IMR-90 (cell line): ENCODE measurements around the gene PILRA. TPM values are rescaled to one million over a fixed set of nuclear protein-coding genes. Genes with fewer than 3 reads are reported as not detected.
"Not testable (repeated sequence)": the region's sequence is repeated elsewhere in the genome, so short reads cannot be mapped to it uniquely, and the experiment has no call there.

Experiments used
- ATAC-seq: fragments of 200-7000 bp; cut with Tn5 transposase; 2 replicates; pipeline ENCODE4 v1.9.1; 2020; ENCODE audit warnings: low read depth, mild to moderate bottlenecking, moderate library complexity
- BruUV-seq: library from RNA; stranded (reverse); fragments of 400-500 nt; replicated peaks from 2 replicates; lab custom pipeline; 2021; lab: Mats Ljungman, UMichigan
- CTCF ChIA-PET: fragments of 300-600 bp; formaldehyde crosslinking; extraction: SDS; loops from one replicate; lab custom pipeline; 2021; ENCODE audit warnings: antibody characterized with exemption; lab: Yijun Ruan, JAX
- POLR2A ChIA-PET: fragments of 300-600 bp; sonication (Branson Sonifier 250); formaldehyde crosslinking; loops from one replicate; lab custom pipeline; 2022; ENCODE audit warnings: antibody characterized with exemption; ENCODE audit not compliant: unreplicated experiment; lab: Charles Lee
- DNase-seq: peaks from one replicate; pipeline ENCODE4 v3.0.0; 2013
- H2AFZ ChIP-seq: replicated peaks from 2 replicates; pipeline ENCODE3; 2013; ENCODE audit warnings: low read length, mild to moderate bottlenecking; ENCODE audit not compliant: poor library complexity
- H2AK5ac ChIP-seq: 2 replicates; pipeline ENCODE4 v1.6.1; 2013; ENCODE audit warnings: low read depth, low read length, inconsistent platforms
- H2AK9ac ChIP-seq: replicated peaks from 2 replicates; pipeline ENCODE3; 2013; ENCODE audit warnings: mild to moderate bottlenecking, low read depth, low read length, moderate library complexity; ENCODE audit not compliant: poor library complexity
- H2BK120ac ChIP-seq: 2 replicates; pipeline ENCODE4 v1.6.1; 2013; ENCODE audit warnings: low read depth, low read length, inconsistent platforms
- H2BK15ac ChIP-seq: 3 replicates; pipeline ENCODE4 v1.6.1; 2013; ENCODE audit warnings: low read depth, low read length, inconsistent platforms
- H2BK20ac ChIP-seq: 2 replicates; pipeline ENCODE4 v1.6.1; 2013; ENCODE audit warnings: low read depth, mild to moderate bottlenecking, inconsistent platforms, low read length, moderate library complexity
- H2BK5ac ChIP-seq: 2 replicates; pipeline ENCODE4 v1.6.1; 2013; ENCODE audit warnings: mild to moderate bottlenecking, low read depth, low read length, inconsistent platforms; ENCODE audit not compliant: poor library complexity, severe bottlenecking
- H3K14ac ChIP-seq: replicated peaks from 2 replicates; pipeline ENCODE4 v1.6.1; 2013; ENCODE audit warnings: low read depth, low read length, inconsistent platforms
- H3K18ac ChIP-seq: 2 replicates; pipeline ENCODE4 v1.6.1; 2013; ENCODE audit warnings: low read depth, low read length, control low read depth
- H3K23ac ChIP-seq: 2 replicates; pipeline ENCODE4 v1.6.1; 2013; ENCODE audit warnings: low read depth, low read length, inconsistent platforms
- H3K27ac ChIP-seq: 2 replicates; pipeline ENCODE4 v1.5.1; 2013; ENCODE audit warnings: mild to moderate bottlenecking, control low read depth, low read length; ENCODE audit not compliant: insufficient read depth
- H3K27me3 ChIP-seq: 2 replicates; pipeline ENCODE4 v1.6.1; 2013; ENCODE audit warnings: low read length; ENCODE audit not compliant: control insufficient read depth, insufficient read depth
- H3K36me3 ChIP-seq: 2 replicates; pipeline ENCODE4 v1.6.1; 2013; ENCODE audit warnings: low read length, mixed read lengths; ENCODE audit not compliant: control insufficient read depth, insufficient read depth
- H3K4ac ChIP-seq: 2 replicates; pipeline ENCODE4 v1.6.1; 2013; ENCODE audit warnings: low read depth, low read length, inconsistent platforms
- H3K4me1 ChIP-seq: 2 replicates; pipeline ENCODE4 v1.6.1; 2013; ENCODE audit warnings: low read length, mixed read lengths; ENCODE audit not compliant: control insufficient read depth, insufficient read depth
- H3K4me2 ChIP-seq: 2 replicates; pipeline ENCODE4 v1.6.1; 2013; ENCODE audit warnings: low read depth, mild to moderate bottlenecking, control low read depth, low read length, moderate library complexity
- H3K4me3 ChIP-seq: 2 replicates; pipeline ENCODE4 v1.5.1; 2013; ENCODE audit warnings: low read depth, mild to moderate bottlenecking, control low read depth, low read length, moderate library complexity; ENCODE audit not compliant: insufficient read depth
- H3K56ac ChIP-seq: 2 replicates; pipeline ENCODE4 v1.6.1; 2013; ENCODE audit warnings: low read length, inconsistent platforms; ENCODE audit not compliant: insufficient read depth; ENCODE audit errors: extremely low read depth
- H3K79me1 ChIP-seq, 2 experiments: 2 replicates each; pipeline ENCODE4 v1.6.1; 2013; ENCODE audit warnings: low read length in 2 of 2, inconsistent platforms in 1 of 2, low read depth in 1 of 2
- H3K9ac ChIP-seq: 2 replicates; pipeline ENCODE4 v1.6.1; 2013; ENCODE audit warnings: low read depth, low read length, control low read depth
- H3K9me1 ChIP-seq: 2 replicates; pipeline ENCODE4 v1.6.1; 2013; ENCODE audit warnings: low read length, inconsistent platforms; ENCODE audit not compliant: insufficient read depth
- H3K9me3 ChIP-seq: 2 replicates; pipeline ENCODE4 v1.6.1; 2013; ENCODE audit warnings: low read length; ENCODE audit not compliant: control insufficient read depth, insufficient read depth
- H4K20me1 ChIP-seq: 2 replicates; pipeline ENCODE4 v1.6.1; 2013; ENCODE audit warnings: low read length, inconsistent platforms; ENCODE audit not compliant: insufficient read depth
- H4K5ac ChIP-seq: 2 replicates; pipeline ENCODE4 v1.6.1; 2013; ENCODE audit warnings: mild to moderate bottlenecking, low read depth, low read length, control low read depth
- H4K8ac ChIP-seq, 2 experiments: 2 replicates each; pipeline ENCODE4 v1.6.1; 2013; ENCODE audit warnings: low read depth in 2 of 2, low read length in 2 of 2, control low read depth in 1 of 2, inconsistent platforms in 1 of 2
- H4K91ac ChIP-seq: 2 replicates; pipeline ENCODE4 v1.6.1; 2013; ENCODE audit warnings: low read depth, low read length, inconsistent platforms; ENCODE audit not compliant: insufficient read depth
- WGBS, 2 experiments: methylation state at CpG; one replicate each; pipeline versions ENCODE4 v1.1.5 to v1.1.7; 2013; ENCODE audit warnings: missing lambda C conversion rate in 2 of 2; ENCODE audit not compliant: insufficient read length in 1 of 2; ENCODE audit errors: extremely low coverage in 2 of 2; 5-methylcytosine and 5-hydroxymethylcytosine counted together
- dilution Hi-C: fragments of 300-500 bp; cut with HindIII; formaldehyde crosslinking; loops from one replicate; pipeline ENCODE4 v1.14.3; 2018; ENCODE audit warnings: low sequenced_read_pairs; ENCODE audit not compliant: unreplicated experiment
- in situ Hi-C: fragments of 300-500 bp; cut with MboI; formaldehyde crosslinking; loops from 3 replicates; pipeline ENCODE4 v1.14.3; 2019; ENCODE audit warnings: low sequenced_read_pairs, inconsistent platforms, mixed read lengths
- intact Hi-C: fragments of 100-400 bp; cut with micrococcal nuclease; formaldehyde crosslinking; loops from 2 replicates; pipeline ENCODE4 v1.10.0; 2022
- polyA plus RNA-seq, 3 experiments: library from polyadenylated mRNA; depleted of rRNA; stranded (reverse); fragments of >200 nt; gene quantifications; 2 replicates each; pipeline ENCODE4 v1.2.3, GENCODE V29; 2012; ENCODE audit warnings: low replicate concordance in 1 of 3
- total RNA-seq: library from RNA; depleted of rRNA; stranded (reverse); fragments of >200 nt; gene quantifications from 2 replicates; pipeline ENCODE4 v1.2.3, GENCODE V29; 2012

PILRA gene
- total and polyA plus RNA-seq, 2 of the 4 experiments (the other 2 are of a cell fraction): 0.56 TPM; not detected in 1

DNA sequence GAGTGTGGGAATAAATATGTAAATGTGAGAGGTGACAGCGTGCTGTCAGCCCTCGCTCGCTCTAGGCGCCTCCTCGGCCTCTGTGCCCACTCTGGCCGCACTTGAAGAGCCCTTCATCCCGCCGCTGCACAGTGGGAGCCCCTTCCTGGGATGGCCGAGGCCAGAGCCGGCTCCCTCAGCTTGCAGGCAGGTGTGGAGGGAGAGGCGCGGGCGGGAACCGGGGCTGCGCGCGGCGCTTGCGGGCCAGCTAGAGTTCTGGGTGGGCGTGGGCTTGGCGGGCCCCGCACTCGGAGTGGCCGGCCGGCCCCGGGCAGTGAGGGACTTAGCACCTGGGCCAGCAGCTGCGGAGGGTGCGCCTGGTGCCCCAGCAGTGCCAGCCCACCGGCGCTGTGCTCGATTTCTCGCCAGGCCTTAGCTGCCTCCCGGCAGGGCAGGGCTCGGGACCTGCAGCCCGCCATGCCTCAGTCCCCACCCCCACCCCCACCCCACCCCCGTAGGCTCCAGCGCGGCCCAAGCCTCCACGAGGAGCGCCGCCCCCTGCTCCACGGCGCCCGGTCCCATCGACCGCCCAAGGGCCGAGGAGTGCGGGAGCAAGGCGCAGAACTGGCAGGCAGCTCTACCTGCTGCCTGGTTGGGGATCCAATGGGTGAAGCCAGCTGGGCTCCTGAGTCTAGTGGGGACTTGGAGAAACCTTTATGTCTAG is 8.4 kb downstream of the PILRA start:
- H4K20me1 ChIP-seq, H2BK5ac ChIP-seq, H3K36me3 ChIP-seq, H3K14ac ChIP-seq, H3K79me1 ChIP-seq, H4K91ac ChIP-seq, H4K8ac ChIP-seq, H3K27me3 ChIP-seq, H3K9ac ChIP-seq, H2BK120ac ChIP-seq, H3K4me2 ChIP-seq, H3K9me3 ChIP-seq, H4K5ac ChIP-seq, dilution Hi-C loops, H2BK15ac ChIP-seq, intact Hi-C loops, H2BK20ac ChIP-seq, H2AK9ac ChIP-seq, H3K27ac ChIP-seq, H3K4me3 ChIP-seq, H3K9me1 ChIP-seq, H3K56ac ChIP-seq, H3K4me1 ChIP-seq, POLR2A ChIA-PET, ATAC-seq, H3K18ac ChIP-seq, H3K23ac ChIP-seq, H3K4ac ChIP-seq, DNase-seq, H2AK5ac ChIP-seq, in situ Hi-C loops, BruUV-seq, H2AFZ ChIP-seq: not testable (repeated sequence)
- WGBS, 2 experiments: 73% methylated on average over 3 of the region's 49 CpGs; no CpG with 5 or more reads in 1 of the 2 experiments
- CTCF ChIA-PET: interaction anchor here (0.7 to 0.8 kb wide), 2 partner anchors 26 to 419 kb away, joined by 3 read pairs; no protein-coding TSS in a partner anchor

DNA sequence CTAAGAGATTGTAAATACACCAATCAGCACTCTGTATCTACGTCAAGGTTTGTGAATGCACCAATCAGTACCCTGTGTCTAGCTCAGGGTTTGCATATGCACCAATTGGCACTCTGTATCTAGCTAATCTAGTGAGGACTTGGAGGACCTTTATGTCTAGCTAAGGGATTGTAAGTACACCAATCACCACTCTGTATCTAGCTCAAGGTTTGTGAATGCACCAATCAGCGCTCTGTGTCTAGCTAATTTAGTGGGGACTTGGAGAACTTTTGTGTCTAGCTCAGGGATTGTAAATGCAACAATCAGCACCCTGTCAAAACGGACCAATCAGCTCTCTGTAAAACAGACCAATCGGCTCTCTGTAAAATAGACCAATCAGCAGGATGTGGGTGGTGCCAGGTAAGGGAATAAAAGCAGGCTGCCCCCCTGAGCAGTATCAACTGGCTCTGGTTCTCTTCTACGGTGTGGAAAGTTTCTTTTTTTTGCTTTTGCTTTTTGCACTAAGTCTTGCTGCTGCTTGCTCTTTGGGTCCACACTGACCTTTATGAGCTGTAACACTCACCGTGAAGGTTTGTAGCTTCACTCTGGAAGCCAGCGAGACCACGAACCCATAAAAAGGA is 9.1 kb downstream of the PILRA start:
- H4K8ac ChIP-seq, H3K9ac ChIP-seq, H4K91ac ChIP-seq, DNase-seq, H3K4me1 ChIP-seq, H3K9me1 ChIP-seq, H2BK5ac ChIP-seq, H3K14ac ChIP-seq, H3K9me3 ChIP-seq, H3K79me1 ChIP-seq, H3K4me3 ChIP-seq, H4K5ac ChIP-seq, H3K56ac ChIP-seq, intact Hi-C loops, dilution Hi-C loops, H3K23ac ChIP-seq, H2AFZ ChIP-seq, H2AK5ac ChIP-seq, POLR2A ChIA-PET, ATAC-seq, H4K20me1 ChIP-seq, H2BK20ac ChIP-seq, H3K18ac ChIP-seq, H3K4ac ChIP-seq, H3K27ac ChIP-seq, H3K36me3 ChIP-seq, H3K27me3 ChIP-seq, in situ Hi-C loops, H2BK15ac ChIP-seq, H2BK120ac ChIP-seq, H3K4me2 ChIP-seq, BruUV-seq, H2AK9ac ChIP-seq: not testable (repeated sequence)
- CTCF ChIA-PET: interaction anchor here (0.8 kb wide), 1 partner anchor 25 kb away, joined by 3 read pairs; no protein-coding TSS in a partner anchor
- WGBS, 2 experiments: 64% methylated on average over 5 of the region's 8 CpGs; no CpG with 5 or more reads in 1 of the 2 experiments
